Brain microvascular endothelial cell (primary cell): ENCODE measurements around the gene CHST3.
A peak's percentile ranks its signal among the peaks of the same experiment; 100 is the strongest.

Experiments
- DNase-seq: peaks from one replicate; pipeline ENCODE4 v3.0.0-alpha.2; 2020
- H3K27ac ChIP-seq: fragments of 250-450 bp; sonication (Bioruptor Pico); 2 replicates; pipeline ENCODE4 v1.5.1; 2020; ENCODE audit warnings: mild to moderate bottlenecking, moderate library complexity
- H3K27me3 ChIP-seq: fragments of 250-450 bp; sonication (Bioruptor Pico); replicated peaks from 2 replicates; pipeline ENCODE4 v1.5.1; 2020; ENCODE audit warnings: mild to moderate bottlenecking
- H3K36me3 ChIP-seq: fragments of 250-450 bp; sonication (Bioruptor Pico); replicated peaks from 2 replicates; pipeline ENCODE4 v1.5.1; 2020; ENCODE audit warnings: mild to moderate bottlenecking
- H3K4me3 ChIP-seq: 2 replicates; pipeline ENCODE4 v1.5.1; 2011; ENCODE audit warnings: low read depth, mild to moderate bottlenecking, control low read depth, low read length, moderate library complexity
- CTCF ChIP-seq: IDR thresholded peaks from 2 replicates; pipeline ENCODE4 v1.5.1; 2011; ENCODE audit warnings: low read depth, mild to moderate bottlenecking, moderate library complexity, low read length, control low read depth, inconsistent platforms; ENCODE audit errors: missing control alignments
- in situ Hi-C: cut with HindIII; loops from 2 replicates; pipeline ENCODE4 v1.10.0; 2017; ENCODE audit warnings: low sequenced_read_pairs, low pct_ligation_motif_present

CHST3 gene

DNA sequence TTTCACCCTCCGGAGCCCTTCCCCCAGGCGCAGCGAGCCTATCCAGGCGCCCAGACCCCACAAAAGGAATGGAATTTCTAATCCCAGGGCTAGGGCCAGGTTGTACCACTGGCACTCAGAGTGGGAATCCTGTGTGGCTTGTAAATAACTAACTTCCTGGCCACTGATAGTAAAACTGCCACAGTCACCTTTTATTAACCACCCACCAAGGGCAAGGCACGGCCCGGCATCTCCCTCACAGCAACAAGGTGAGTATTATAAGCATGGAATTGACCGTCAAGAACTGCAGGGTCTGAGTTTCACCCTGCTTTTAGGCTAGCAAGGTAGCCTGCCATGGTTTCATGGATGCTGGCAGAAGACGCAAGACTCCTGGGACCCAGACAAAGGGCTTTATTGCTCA, 73.1 kb downstream of the CHST3 start:
- TF ChIP-seq CTCF: no peak
- H3K27me3 ChIP-seq: peaks cover 2% of the 10 kb centered on the region
- no peak overlapping the region for H3K4me3 ChIP-seq
- in situ Hi-C loops: no loop called here
- no peak overlapping the region for H3K27ac ChIP-seq
- H3K36me3 ChIP-seq: no peaks in the 10 kb centered on the region
- no peak for DNase-seq

GRCh38 chr10:72037811-72038210, 73.6 kb downstream of the CHST3 start:
- H3K27me3 ChIP-seq: peaks cover 2% of the 10 kb centered on the region
- no peaks in the 10 kb centered on the region for H3K36me3 ChIP-seq
- no peak overlapping the region for H3K4me3 ChIP-seq
- no peak for DNase-seq
- no peak for TF ChIP-seq CTCF
- no peak overlapping the region for H3K27ac ChIP-seq
- in situ Hi-C loops: no loop called here

DNA sequence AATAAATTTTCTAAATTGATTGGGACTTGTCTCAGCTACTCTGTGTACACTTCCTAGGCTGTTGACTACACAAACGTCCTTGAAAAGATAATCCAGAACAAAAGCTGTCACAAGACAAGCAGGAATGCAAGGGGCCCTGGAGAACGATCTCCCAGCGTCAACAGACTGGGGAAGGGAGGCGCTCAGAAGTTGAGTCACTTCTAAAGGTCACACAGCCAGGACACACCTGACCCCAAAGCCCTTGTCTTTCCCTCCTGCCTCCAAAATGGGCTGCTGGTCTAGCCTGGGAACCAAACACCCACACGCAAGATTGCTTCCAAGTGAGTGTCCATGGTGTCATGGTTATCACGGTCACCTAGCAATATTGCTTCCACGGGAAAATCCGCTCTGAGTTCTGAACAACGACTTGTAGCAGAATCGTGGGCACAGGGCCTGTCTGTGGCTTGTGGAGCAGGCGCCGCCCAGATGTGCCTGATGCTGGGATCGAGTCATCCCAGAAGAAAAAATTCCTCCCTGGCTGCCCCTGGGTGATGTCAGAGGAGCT, 74.3 kb downstream of the CHST3 start:
- H3K4me3 ChIP-seq: no peak overlapping the region
- H3K27ac ChIP-seq: no peak overlapping the region
- H3K36me3 ChIP-seq: no peaks in the 10 kb centered on the region
- H3K27me3 ChIP-seq: no peaks in the 10 kb centered on the region
- in situ Hi-C loops: no loop called here
- DNase-seq: peak; percentile 16
- TF ChIP-seq CTCF: no peak

- Histone ChIP-seq H3K27me3 (no peaks in the 10 kb centered on the region), H3K27ac (no peak overlapping the region), H3K36me3 (no peaks in the 10 kb centered on the region), H3K4me3 (no peak overlapping the region)
- no peak for DNase-seq
- in situ Hi-C loops: no loop called here
- TF ChIP-seq CTCF: no peak
Observed at GRCh38 chr10:72039377-72039776, 75.2 kb downstream of the CHST3 start.

- in situ Hi-C loops: no loop called here
Observed at GRCh38 chr10:72041491-72041890, 77.3 kb downstream of the CHST3 start.

More at GRCh38 chr10:72041491-72041890, 77.3 kb downstream of the CHST3 start:
- no peaks in the 10 kb centered on the region for H3K36me3 ChIP-seq
- H3K4me3 ChIP-seq: no peak overlapping the region
- H3K27ac ChIP-seq: no peak overlapping the region
- TF ChIP-seq CTCF: no peak
- no peak for DNase-seq
- H3K27me3 ChIP-seq: no peaks in the 10 kb centered on the region
